Measurements from ENCODE around the gene CMIP. TPM values are rescaled to one million over a fixed set of nuclear protein-coding genes. Genes with fewer than 3 reads are reported as not detected.
A peak's percentile ranks its signal among the peaks of the same experiment; 100 is the strongest.

CMIP gene
- polyA plus RNA-seq, 1 of the 3 experiments (the other 2 are of a cell fraction): 5.4 TPM

GRCh38 chr16:81431554-81432353 lies 12.9 kb upstream of the CMIP start:
- Histone ChIP-seq H3K27ac (ENCODE audit: low read depth in 2 of 2, low read length in 1 of 2) (no peak overlapping the region), H3K9me2 (no peaks in the 10 kb centered on the region), H4K20me1 (ENCODE audit: insufficient read depth) (no peaks in the 10 kb centered on the region), H3K4me3 (ENCODE audit: low read depth in 2 of 2, low read length in 1 of 2) (no peak overlapping the region), H3K27me3 (ENCODE audit: insufficient read depth) (no peaks in the 10 kb centered on the region), H3K36me3 (replicated peaks in 1 of 2; ENCODE audit: control insufficient read depth in 1 of 2, insufficient read depth in 2 of 2, low read length in 1 of 2) (no peaks in the 10 kb centered on the region), H3K4me2 (peak overlapping the region; percentile 28; the same call in 1 of the 2 replicates), H3K79me2 (ENCODE audit: insufficient read depth) (no peaks in the 10 kb centered on the region), H3K9me3 (no peaks in the 10 kb centered on the region), H3K4me1 (ENCODE audit: control insufficient read depth in 1 of 2, insufficient read depth in 2 of 2, low read depth in 1 of 2, low read length in 1 of 2) (no peaks in the 10 kb centered on the region; a peak in 1 of 4 replicates), H3K9ac (no peak overlapping the region), H2AFZ (ENCODE audit: low read depth) (peak overlapping the region; percentile 41; the same call in 1 of the 2 replicates), H3F3A (replicated peaks; ENCODE audit: insufficient read depth) (peaks cover 2% of the 10 kb centered on the region)
- no peak for TF ChIP-seq MAX (IDR thresholded peaks at IDR 0.05; ENCODE audit: low read depth)
- TF ChIP-seq RFX5 (IDR thresholded peaks at IDR 0.05; ENCODE audit: low read length): no peak
- no peak for TF ChIP-seq PBX3 (IDR thresholded peaks at IDR 0.05)
- TF ChIP-seq GABPA (IDR thresholded peaks at IDR 0.05; ENCODE audit: low read depth): no peak
- TF ChIP-seq SMC3 (IDR thresholded peaks at IDR 0.05; ENCODE audit: low read depth, low read length): no peak
- no peak for TF ChIP-seq GATA2 (CRISPR knock-in tag; IDR thresholded peaks at IDR 0.05)
- no peak for TF ChIP-seq JUND (IDR thresholded peaks at IDR 0.05)
- no peak for TF ChIP-seq RXRA (IDR thresholded peaks at IDR 0.05; ENCODE audit: borderline replicate concordance, low read depth)
- TF ChIP-seq EP300 (IDR thresholded peaks at IDR 0.05; ENCODE audit: borderline replicate concordance in 1 of 2, low read depth in 1 of 2, low read length in 1 of 2): no peak
- no peak for TF ChIP-seq RAD21 (IDR thresholded peaks at IDR 0.05; ENCODE audit: low read length)
- TF ChIP-seq EZH2phosphoT487 (IDR thresholded peaks at IDR 0.05; ENCODE audit: borderline replicate concordance, low read depth): no peak
- TF ChIP-seq MXI1 (IDR thresholded peaks at IDR 0.05; ENCODE audit: low read depth, low read length): no peak
- no peak for TF ChIP-seq FOXM1 (IDR thresholded peaks at IDR 0.05; ENCODE audit: low read depth)
- CTCF ChIA-PET: interaction anchor here (0.9 to 1.0 kb wide), 2 partner anchors 28 to 192 kb away, joined by 3 read pairs; no protein-coding TSS in a partner anchor
- 88% methylated on average over 18 of the region's 23 CpGs for WGBS (ENCODE audit: low lambda C conversion rate)
- POLR2A ChIA-PET: no interaction called here
- no peak for DNase-seq

DNA sequence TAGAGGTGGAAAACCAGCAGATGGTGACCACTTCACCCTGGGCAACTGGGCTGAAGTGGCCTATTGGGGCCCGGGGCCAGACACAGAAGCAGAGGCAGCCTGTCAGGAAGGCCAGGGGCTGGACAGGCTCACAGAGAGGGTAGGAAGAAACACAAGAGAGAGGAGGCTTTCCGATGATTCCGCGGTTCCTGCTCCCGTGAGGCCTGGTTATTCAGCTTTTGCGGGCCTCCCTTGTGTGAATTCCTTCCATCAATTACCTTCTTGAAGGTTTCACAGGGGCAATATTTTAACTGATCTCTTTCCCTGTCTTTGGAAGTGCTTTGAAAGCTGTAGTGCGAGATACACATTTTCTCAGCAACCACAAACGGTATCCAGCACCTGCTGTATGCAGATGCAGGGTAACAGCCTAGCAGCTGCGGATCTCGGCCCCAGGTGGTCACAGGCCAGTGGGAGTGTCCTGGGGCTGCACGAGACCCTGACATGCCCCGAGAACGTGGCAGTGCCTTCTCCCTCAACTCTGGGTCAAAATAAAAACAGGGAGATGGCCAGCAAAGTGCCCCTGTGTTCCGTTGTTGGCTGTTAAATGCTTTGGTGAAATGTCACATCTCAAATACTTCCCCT lies 11.6 kb upstream of the CMIP start:
- H3K4me3 ChIP-seq (ENCODE audit: low read depth in 2 of 2, low read length in 1 of 2): no peak overlapping the region
- H2AFZ ChIP-seq (ENCODE audit: low read depth): no peak overlapping the region
- no peaks in the 10 kb centered on the region for H3K36me3 ChIP-seq (replicated peaks in 1 of 2; ENCODE audit: control insufficient read depth in 1 of 2, insufficient read depth in 2 of 2, low read length in 1 of 2)
- H3K9ac ChIP-seq: no peak overlapping the region
- WGBS (ENCODE audit: low lambda C conversion rate): 92% methylated on average over 10 of the region's 14 CpGs
- no peaks in the 10 kb centered on the region for H3K27me3 ChIP-seq (ENCODE audit: insufficient read depth)
- H3K4me1 ChIP-seq (ENCODE audit: control insufficient read depth in 1 of 2, insufficient read depth in 2 of 2, low read depth in 1 of 2, low read length in 1 of 2): no peaks in the 10 kb centered on the region; a peak in 1 of 4 replicates
- peaks cover 2% of the 10 kb centered on the region for H3F3A ChIP-seq (replicated peaks; ENCODE audit: insufficient read depth)
- no peaks in the 10 kb centered on the region for H4K20me1 ChIP-seq (ENCODE audit: insufficient read depth)
- H3K9me3 ChIP-seq: no peaks in the 10 kb centered on the region
- H3K4me2 ChIP-seq: no peak overlapping the region
- CTCF ChIA-PET: no interaction called here
- POLR2A ChIA-PET: no interaction called here
- no peak overlapping the region for H3K27ac ChIP-seq (ENCODE audit: low read depth in 2 of 2, low read length in 1 of 2)
- H3K79me2 ChIP-seq (ENCODE audit: insufficient read depth): no peaks in the 10 kb centered on the region
- DNase-seq: no peak
- no peaks in the 10 kb centered on the region for H3K9me2 ChIP-seq
- TF ChIP-seq RAD21 (IDR thresholded peaks at IDR 0.05; ENCODE audit: low read length) (no peak), CTCF (IDR thresholded peaks at IDR 0.05) (no peak), MEF2A (IDR thresholded peaks at IDR 0.05; ENCODE audit: borderline replicate concordance, low read depth) (no peak), FOXM1 (IDR thresholded peaks at IDR 0.05; ENCODE audit: low read depth) (no peak), CHD2 (IDR thresholded peaks at IDR 0.05; ENCODE audit: low read length, partially characterized antibody) (no peak), EZH2phosphoT487 (IDR thresholded peaks at IDR 0.05; ENCODE audit: borderline replicate concordance, low read depth) (no peak), GABPA (IDR thresholded peaks at IDR 0.05; ENCODE audit: low read depth) (no peak), NRF1 (IDR thresholded peaks at IDR 0.05; ENCODE audit: low read depth, low read length) (no peak), ZBTB33 (IDR thresholded peaks at IDR 0.05; ENCODE audit: borderline replicate concordance, low read depth) (no peak), YY1 (IDR thresholded peaks at IDR 0.05; ENCODE audit: low read depth) (no peak), FOXJ3 (CRISPR knock-in tag; IDR thresholded peaks at IDR 0.05) (no peak)

Measured in SK-N-SH (cell line).